ES-I3 (cell line): Measurements from ENCODE around the gene TTYH3.
"Not testable (repeated sequence)": the region's sequence is repeated elsewhere in the genome, so short reads cannot be mapped to it uniquely, and the experiment has no call there.

Experiments
- H3K36me3 ChIP-seq: 2 replicates; pipeline ENCODE4 v1.6.1; 2013; ENCODE audit warnings: mild to moderate bottlenecking, low read length, control low read depth, moderate library complexity; ENCODE audit not compliant: insufficient read depth
- H3K4me1 ChIP-seq: 2 replicates; pipeline ENCODE4 v1.6.1; 2013; ENCODE audit warnings: mild to moderate bottlenecking, control low read depth, low read length; ENCODE audit not compliant: insufficient read depth
- H3K9ac ChIP-seq: 2 replicates; pipeline ENCODE4 v1.6.1; 2013; ENCODE audit warnings: low read depth, mild to moderate bottlenecking, low read length, moderate library complexity
- H3K9me3 ChIP-seq: 2 replicates; pipeline ENCODE4 v1.6.1; 2013; ENCODE audit warnings: mild to moderate bottlenecking, low read length, moderate library complexity; ENCODE audit not compliant: control insufficient read depth, insufficient read depth

The TTYH3 gene

DNA sequence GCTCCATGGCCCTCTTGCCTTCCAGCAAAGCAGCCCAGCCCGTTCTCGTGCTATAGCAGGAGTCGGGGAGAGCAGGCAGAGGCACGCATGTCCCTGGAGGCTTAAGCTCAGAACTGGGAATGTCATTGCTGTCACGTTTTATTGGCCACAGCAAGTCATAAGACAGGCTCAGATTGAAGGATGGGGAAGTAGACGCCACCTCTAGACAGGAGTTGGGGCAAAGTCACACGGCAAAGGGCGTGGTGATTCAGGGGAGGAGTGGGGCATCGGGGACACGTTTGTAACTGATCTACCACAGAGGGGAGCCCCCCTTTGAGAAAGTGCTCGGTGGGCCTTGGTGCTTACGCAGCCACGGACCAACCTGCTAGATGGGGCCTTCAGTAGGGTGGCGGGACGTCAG lies 46.7 kb downstream of the TTYH3 start:
- H3K9ac ChIP-seq, H3K36me3 ChIP-seq, H3K9me3 ChIP-seq, H3K4me1 ChIP-seq: not testable (repeated sequence)

DNA sequence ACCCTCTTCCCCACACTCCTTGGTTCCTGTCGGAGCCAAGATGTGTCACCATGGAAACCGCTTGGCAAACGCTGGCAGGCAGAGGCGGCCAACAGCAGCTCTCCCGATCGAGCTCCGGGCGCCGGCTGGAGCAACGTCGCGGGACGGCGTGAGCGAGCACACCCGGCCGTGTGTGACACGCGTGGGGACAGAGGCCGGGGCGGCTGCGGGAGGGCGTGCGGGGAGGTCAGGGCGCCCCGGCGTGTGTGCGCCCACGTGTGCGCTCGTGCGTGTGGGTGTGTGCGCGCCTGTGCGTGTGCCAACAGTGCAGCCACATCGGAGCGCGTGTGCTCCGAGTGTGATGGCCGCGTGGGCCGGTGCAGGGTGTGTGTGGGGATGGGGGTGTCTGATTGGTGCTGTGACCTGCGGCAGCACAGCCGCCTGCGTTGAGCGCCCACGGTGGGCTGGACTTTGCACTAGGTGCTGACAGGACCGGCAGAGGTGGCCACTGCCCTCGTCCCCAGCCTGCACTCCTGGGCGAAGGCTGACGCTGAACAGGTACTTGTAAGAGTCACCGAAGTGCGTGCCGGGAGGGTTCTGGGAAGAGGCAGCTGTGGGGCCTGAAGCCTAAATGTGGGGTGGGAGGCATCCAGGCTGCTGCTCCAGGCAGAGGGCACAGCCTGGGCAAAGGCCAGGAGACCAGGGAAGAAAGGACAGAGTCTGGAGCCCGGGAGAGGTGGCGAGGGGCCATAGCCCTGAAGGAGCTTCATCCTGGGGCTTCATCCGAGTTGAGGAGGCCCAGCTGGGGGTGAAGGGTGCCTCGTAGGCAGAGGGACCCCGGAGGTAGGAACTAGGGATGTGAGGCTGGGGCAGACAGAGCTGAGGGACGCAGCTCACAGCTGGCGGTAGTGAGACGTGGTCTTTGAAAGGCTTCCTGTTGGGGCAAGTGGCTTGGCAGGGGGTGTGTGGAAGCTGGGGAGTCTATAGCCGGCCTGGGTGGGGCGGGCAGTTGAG lies 47.6 kb downstream of the TTYH3 start:
- H3K4me1 ChIP-seq, H3K9ac ChIP-seq, H3K9me3 ChIP-seq, H3K36me3 ChIP-seq: not testable (repeated sequence)

DNA sequence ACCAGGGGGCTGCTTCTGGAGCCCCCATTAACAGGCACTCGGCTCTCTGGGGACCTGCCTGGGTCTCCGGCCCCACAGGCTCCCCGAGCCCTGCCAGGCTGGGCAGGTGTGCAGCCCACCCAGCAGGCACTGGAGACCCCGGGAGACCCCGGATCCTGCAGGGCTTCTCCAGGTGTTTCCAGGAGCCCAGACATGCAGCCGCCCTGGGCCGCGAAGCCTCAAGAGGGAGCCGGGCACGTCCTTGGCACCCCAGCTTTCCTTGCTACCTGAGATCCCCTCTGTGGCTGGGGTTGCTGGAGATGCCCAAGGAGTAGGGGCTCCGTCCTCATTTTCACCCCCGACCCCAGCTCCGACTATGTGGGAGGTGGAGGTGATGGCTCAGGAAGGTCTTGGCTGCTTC lies 48.5 kb downstream of the TTYH3 start:
- Histone ChIP-seq H3K4me1 (no peaks in the 10 kb centered on the region), H3K9me3 (no peaks in the 10 kb centered on the region), H3K9ac (no peak overlapping the region), H3K36me3 (no peaks in the 10 kb centered on the region)

DNA sequence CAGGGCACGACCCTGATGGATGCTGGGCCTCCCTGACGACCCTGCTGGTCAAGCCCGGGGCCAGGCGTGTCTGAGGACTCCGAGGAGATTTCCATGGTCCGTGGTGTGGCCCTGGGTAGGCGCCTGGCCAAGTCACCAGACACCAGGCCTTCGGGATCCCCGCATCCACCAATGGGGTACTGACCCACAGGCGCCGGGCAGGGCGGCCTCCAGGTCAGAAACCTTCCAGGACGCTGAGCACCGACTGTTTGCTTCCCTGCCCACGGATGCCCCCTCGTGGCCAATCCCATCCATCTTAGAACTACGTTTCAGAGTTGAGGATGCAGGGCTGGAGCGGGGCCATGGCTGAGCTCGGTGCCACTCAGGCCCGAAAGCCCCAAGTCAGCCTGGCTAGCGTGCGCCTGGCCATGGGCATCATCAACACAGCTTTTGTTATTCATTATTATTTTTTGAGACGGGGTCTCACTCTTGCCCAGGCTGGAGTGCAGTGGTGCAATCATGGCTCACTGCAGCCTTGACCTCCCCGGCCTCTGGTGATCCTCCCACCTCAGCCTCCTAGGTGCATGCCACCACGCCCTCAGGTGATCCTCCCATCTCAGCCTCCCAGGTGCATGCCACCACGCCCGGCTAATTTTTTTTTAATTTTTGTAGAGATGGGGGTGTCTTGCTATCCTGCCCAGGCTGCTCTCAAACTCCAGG lies 49.2 kb downstream of the TTYH3 start:
- Histone ChIP-seq H3K9me3 (no peaks in the 10 kb centered on the region), H3K9ac (no peak overlapping the region), H3K36me3 (no peaks in the 10 kb centered on the region), H3K4me1 (no peaks in the 10 kb centered on the region)

DNA sequence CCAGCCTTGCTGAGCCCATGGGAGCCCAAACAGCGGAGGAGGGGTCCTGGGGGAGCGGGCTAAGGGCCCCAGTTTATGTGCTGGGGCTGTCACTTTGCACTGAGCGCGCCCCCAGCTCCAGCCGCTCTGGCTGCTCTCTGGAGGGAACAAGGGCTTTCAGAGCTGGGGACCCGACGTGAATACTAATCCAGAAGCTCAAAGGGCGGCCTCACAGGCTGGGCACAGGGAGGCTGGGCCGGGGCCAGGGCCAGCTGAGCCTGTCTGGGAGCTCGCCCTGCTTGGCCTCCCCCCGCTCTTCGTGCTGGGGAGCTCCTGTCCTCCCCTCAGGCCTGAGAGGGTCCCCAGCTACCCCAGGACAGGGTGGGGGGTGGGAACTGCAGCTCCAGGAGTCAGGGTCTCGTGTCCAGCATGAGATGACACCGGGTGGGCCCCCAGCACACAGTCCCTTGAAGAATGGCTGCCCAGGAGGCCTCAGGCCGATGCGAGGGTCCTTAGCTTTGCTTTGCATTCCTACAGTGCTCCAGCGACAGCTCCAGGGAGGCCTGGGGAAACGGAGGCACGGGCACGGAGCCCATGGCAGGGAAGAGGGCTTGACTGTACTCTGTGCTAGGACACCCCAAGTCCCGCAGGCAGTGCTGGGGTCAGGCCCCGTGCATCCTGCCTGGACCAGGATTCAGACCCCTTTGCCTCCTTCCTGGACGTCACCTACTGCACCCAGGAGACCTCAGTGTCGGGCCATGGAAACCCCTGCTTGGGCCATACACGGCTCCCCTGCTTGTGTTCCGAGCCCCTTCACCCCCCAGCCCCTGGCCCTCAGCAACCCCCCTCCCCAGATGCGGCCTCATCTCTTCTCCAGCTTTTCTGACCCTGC lies 50.4 kb downstream of the TTYH3 start:
- Histone ChIP-seq H3K9me3 (no peaks in the 10 kb centered on the region), H3K36me3 (no peaks in the 10 kb centered on the region), H3K4me1 (no peaks in the 10 kb centered on the region), H3K9ac (no peak overlapping the region)

DNA sequence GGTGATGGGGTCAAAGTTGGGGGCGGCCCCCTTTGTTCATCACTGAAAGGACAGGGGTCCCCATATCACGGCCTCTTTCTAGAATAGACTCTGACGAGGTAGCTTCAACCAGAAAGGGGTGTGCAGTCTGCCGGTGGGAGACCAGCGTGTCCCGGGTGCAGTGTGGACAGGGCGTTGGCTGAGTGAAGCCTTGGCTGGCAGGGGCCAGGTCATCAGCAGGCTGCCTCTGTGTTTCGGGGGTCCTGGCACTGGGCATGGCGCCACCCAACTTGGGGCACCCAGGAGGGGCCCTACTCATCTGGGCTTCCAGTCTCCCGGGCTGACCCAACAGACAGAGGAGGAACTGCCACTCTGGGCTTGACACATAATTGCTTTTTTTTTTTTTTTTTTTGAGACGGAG lies 52.7 kb downstream of the TTYH3 start:
- Histone ChIP-seq H3K36me3 (no peaks in the 10 kb centered on the region), H3K9ac (no peak overlapping the region), H3K4me1 (peaks cover 9% of the 10 kb centered on the region; the same call in 1 of the 2 replicates), H3K9me3 (no peaks in the 10 kb centered on the region)

DNA sequence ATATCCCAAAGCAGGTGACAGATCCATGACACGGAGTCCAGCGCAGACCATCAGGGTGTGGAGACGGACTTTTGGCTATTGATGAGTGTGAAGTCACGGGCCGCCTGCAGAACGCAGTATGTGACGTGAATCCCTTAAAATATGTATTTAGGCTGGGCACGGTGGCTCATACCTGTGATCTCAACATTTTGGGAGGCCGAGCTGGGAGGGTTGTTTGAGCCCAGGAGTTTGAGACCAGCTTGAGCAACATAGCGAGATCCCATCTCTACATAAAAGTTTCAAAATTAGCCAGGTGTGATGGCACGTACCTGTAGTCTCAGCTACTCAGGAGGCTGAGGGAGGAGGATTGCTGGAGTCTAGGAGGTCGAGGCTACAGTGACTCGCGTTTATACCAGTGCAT lies 54.3 kb downstream of the TTYH3 start:
- Histone ChIP-seq H3K9ac (no peak overlapping the region), H3K36me3 (no peaks in the 10 kb centered on the region), H3K4me1 (peaks cover 14% of the 10 kb centered on the region; the same call in 1 of the 2 replicates), H3K9me3 (no peaks in the 10 kb centered on the region)

DNA sequence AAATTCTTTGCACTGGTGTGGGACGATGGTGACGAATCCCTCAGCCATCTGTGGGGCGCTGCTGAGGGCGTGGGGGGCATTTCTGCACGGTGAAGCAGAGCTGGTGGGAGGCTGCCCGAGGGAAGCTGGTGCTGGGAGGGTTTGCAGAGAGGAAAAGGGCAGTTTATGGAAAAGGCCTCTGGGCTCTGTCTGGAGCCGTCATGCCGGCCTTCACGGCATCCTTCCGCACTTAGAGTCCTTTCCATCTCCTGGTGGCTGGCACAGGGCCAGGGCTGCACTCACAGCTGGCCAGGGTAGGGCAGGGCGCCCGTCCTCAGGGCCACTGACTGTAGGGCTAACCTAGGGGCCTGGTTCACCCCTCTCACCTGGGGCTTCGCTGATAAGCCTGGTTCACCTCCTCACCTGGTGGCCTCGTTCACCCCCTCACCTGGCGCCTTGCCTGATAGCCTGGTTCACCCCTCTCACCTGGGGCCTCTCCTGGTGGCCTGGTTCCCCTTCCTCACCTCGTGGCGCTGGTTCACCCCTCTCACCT lies 55.6 kb downstream of the TTYH3 start:
- Histone ChIP-seq H3K36me3 (no peaks in the 10 kb centered on the region), H3K9ac (peak overlapping the region; percentile 37; the same call in 1 of the 2 replicates), H3K9me3 (no peaks in the 10 kb centered on the region), H3K4me1 (peaks cover 14% of the 10 kb centered on the region; the same call in 1 of the 2 replicates)

DNA sequence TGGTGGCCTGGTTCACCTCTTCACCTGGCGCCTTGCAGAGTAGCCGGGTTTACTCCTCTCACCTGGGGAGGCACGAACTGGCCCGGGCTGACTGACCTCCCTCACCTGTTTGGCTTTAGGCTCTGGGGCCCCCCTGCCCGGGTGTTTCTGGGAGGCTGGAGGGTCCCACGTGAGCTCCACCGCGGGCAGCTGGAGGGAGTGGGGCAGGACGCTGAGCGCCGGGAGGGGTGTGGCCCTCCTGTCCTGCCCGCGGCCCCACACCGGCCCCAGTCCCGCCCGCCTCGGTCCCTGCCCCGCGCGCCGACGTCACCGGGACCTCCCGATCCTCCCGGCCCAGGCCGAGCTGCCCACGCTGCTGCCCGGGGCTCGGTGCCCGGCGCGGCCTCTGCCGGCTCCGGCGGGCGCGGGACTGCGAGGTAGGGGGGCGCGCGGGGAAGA lies 56.1 kb downstream of the TTYH3 start, which contains the start of gene AMZ1:
Gene AMZ1, plus strand, starts transcription at position 322 of the 438 bp plus-strand sequence. CDS start 12,250 bp downstream, outside the sequence.
- peaks cover 14% of the 10 kb centered on the region; the same call in 1 of the 2 replicates for H3K4me1 ChIP-seq
- no peaks in the 10 kb centered on the region for H3K9me3 ChIP-seq
- H3K9ac ChIP-seq = peak within 1 kb of the TSS; percentile 57
- H3K36me3 ChIP-seq = no peaks in the 10 kb centered on the region

DNA sequence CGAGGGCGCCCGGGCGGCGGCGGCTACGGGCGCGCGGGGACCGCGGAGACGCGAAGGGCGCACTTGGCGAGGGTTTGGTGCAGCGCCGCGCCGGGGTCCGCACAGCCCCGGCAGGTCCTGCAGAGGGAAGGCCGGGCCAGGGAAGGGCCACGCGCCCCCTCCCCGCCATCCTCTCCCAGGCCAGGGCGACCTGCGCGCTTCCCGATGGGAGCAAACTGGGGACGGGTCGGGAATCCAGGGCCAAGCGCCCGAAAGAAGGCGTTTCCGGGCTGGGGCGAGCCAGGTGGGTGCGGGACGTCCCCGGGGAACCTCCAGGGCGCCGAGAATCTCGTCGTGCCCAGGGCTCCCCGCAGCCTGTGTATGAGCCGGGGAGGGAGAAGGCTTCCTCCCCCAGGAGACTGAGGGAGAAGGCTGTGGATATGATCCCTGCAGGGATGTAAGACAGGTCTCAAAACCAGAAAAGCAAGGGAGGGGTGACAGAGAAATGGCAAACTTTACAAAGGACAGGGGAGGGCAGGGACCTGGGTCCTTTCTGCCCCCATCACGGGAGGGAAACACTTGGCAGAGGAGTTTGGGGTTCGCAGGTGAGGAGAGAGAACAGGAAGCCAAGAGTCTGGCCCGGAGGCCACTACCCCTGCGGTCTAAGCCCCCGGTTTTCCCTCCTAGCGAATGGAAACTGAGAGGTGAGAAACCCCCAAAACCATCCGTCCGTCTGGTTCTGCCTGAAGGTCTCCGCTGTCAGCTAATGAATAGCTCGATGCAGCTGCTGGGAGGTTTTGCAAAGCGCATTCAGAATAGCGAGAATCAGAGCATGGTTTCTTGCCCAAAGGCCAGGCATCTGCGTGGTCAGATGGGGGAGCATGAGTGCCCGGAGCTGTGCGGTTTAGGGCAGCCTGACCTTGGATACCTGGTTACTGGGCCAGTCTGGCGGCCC lies 56.9 kb downstream of the TTYH3 start:
- Histone ChIP-seq H3K4me1 (peaks cover 14% of the 10 kb centered on the region; the same call in 1 of the 2 replicates), H3K9ac (peak overlapping the region; percentile 57), H3K9me3 (no peaks in the 10 kb centered on the region), H3K36me3 (no peaks in the 10 kb centered on the region)

DNA sequence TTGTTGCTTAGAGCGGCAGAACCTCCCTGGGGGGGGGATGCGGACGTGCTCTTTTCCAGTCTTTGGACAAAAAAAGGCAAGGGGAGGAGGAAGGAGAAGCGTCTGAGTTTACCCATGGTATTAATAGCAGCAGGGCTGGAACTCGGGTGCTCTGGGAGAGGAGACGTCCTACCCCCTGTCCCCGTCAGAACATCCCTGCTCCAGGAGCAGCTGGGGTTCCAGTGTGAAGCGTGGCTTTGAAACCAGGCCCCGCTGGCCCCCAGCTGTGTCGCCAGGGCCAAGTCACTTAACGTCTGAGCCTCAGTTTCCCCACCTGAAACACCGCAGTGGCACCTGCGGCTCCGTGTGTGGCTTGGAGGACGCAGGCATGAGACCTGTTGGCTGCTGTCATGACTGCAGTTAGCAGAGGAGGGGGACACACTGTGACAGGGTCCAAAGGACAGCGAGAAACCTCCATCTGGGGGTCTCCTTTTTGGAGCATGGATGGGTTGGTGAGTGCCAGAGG lies 57.6 kb downstream of the TTYH3 start:
- no peaks in the 10 kb centered on the region for H3K36me3 ChIP-seq
- no peak overlapping the region for H3K9ac ChIP-seq
- no peaks in the 10 kb centered on the region for H3K9me3 ChIP-seq
- peaks cover 14% of the 10 kb centered on the region; the same call in 1 of the 2 replicates for H3K4me1 ChIP-seq

DNA sequence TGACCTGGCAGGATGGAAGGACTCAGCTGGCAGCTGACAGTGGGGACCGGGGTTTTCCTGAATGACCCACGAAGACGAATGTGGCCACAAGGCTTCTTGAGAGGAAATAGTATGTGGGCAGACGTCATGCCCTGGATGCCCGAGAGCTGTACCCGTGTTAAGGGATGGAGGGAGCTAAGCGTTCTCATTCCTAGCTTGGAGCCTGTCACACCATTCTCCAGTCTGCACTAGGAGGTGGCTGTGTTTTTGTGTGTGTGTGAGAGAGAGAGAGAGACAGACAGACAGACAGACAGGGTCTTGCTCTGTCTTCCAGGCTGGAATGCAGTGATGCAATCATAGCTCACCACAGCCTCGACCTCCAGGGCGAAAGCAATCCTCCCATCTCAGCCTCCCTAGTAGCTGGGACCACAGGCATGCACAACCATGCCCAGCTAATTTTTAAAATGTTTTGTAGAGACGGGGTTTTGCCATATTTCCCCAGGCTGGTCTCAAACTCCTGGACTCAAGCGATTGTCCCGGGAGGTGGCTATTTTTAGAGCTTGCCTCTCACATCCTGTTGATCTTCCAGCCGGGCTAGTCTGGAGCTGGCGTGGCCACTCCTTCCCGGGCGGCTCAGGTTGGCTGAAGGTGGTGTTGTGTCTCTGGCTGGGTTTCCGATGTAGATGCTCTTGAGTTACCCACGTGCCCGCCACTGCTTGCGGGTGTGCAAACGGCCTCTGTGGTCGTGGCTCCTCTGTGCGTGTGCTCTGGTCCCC lies 58.3 kb downstream of the TTYH3 start:
- Histone ChIP-seq H3K4me1 (peaks cover 14% of the 10 kb centered on the region; the same call in 1 of the 2 replicates), H3K36me3 (no peaks in the 10 kb centered on the region), H3K9ac (no peak overlapping the region), H3K9me3 (no peaks in the 10 kb centered on the region)
